Measurements from ENCODE around the gene SMYD5.
"Not testable (repeated sequence)": the region's sequence is repeated elsewhere in the genome, so short reads cannot be mapped to it uniquely, and the experiment has no call there.

Gene SMYD5

GRCh38 chr2:73214120-73215035 lies at the start of gene SMYD5:
Gene SMYD5 (plus strand): TSS chr2:73214245. CDS start chr2:73214267, 22 bp downstream.
- FAIRE-seq (peak; percentile 92), DNase-seq (ENCODE audit: insufficient read length, low spot score) (peak; percentile 84)

GRCh38 chr2:73165978-73166377 lies 48.1 kb upstream of the SMYD5 start:
- not testable (repeated sequence) for FAIRE-seq; DNase-seq (ENCODE audit: insufficient read length, low spot score)

GRCh38 chr2:73166813-73167212 lies 47.2 kb upstream of the SMYD5 start:
- peak; percentile 69 for FAIRE-seq
- not testable (repeated sequence) for DNase-seq (ENCODE audit: insufficient read length, low spot score)

GRCh38 chr2:73168348-73168747 lies 45.7 kb upstream of the SMYD5 start:
- DNase-seq (ENCODE audit: insufficient read length, low spot score); FAIRE-seq: not testable (repeated sequence)

GRCh38 chr2:73170341-73170740 lies 43.7 kb upstream of the SMYD5 start:
- DNase-seq (ENCODE audit: insufficient read length, low spot score); FAIRE-seq: not testable (repeated sequence)

- no peak for DNase-seq (ENCODE audit: insufficient read length, low spot score)
- FAIRE-seq, result no peak
Measured at GRCh38 chr2:73172963-73173362, 41.1 kb upstream of the SMYD5 start.

GRCh38 chr2:73173781-73174180 lies 40.3 kb upstream of the SMYD5 start:
- FAIRE-seq (no peak), DNase-seq (ENCODE audit: insufficient read length, low spot score) (no peak)

GRCh38 chr2:73174244-73174643 lies 39.8 kb upstream of the SMYD5 start:
- FAIRE-seq (no peak), DNase-seq (ENCODE audit: insufficient read length, low spot score) (no peak)

GRCh38 chr2:73174941-73175662 lies 38.9 kb upstream of the SMYD5 start:
- FAIRE-seq (no peak), DNase-seq (ENCODE audit: insufficient read length, low spot score) (no peak)

- FAIRE-seq, result no peak
- no peak for DNase-seq (ENCODE audit: insufficient read length, low spot score)
Measured at GRCh38 chr2:73175663-73176204, 38.3 kb upstream of the SMYD5 start.

GRCh38 chr2:73176205-73176880 lies 37.7 kb upstream of the SMYD5 start:
- DNase-seq (ENCODE audit: insufficient read length, low spot score) (no peak), FAIRE-seq (no peak)

- FAIRE-seq, result peak; percentile 75
- peak; percentile 94 for DNase-seq (ENCODE audit: insufficient read length, low spot score)
Measured at GRCh38 chr2:73176881-73177644, 37.0 kb upstream of the SMYD5 start.

- DNase-seq (ENCODE audit: insufficient read length, low spot score), result no peak
Measured at GRCh38 chr2:73177645-73178255, 36.3 kb upstream of the SMYD5 start.

GRCh38 chr2:73185965-73186364 lies 28.1 kb upstream of the SMYD5 start:
- FAIRE-seq, result no peak
- DNase-seq (ENCODE audit: insufficient read length, low spot score), result no peak

More at GRCh38 chr2:73177645-73178255, 36.3 kb upstream of the SMYD5 start:
- FAIRE-seq, result no peak

GRCh38 chr2:73187549-73187948 lies 26.5 kb upstream of the SMYD5 start:
- DNase-seq (ENCODE audit: insufficient read length, low spot score), result no peak
- no peak for FAIRE-seq

- DNase-seq (ENCODE audit: insufficient read length, low spot score) (no peak), FAIRE-seq (no peak)
Measured at GRCh38 chr2:73197579-73197978, 16.5 kb upstream of the SMYD5 start.

- DNase-seq (ENCODE audit: insufficient read length, low spot score); FAIRE-seq: not testable (repeated sequence)
Measured at GRCh38 chr2:73200281-73200680, 13.8 kb upstream of the SMYD5 start.

GRCh38 chr2:73202156-73203054 lies 11.6 kb upstream of the SMYD5 start, which contains the start of gene NOTO:
Gene NOTO (plus strand): TSS chr2:73202574. CDS start chr2:73202667, 93 bp downstream.
- no peak for FAIRE-seq

More at GRCh38 chr2:73202156-73203054, 11.6 kb upstream of the SMYD5 start, which contains the start of gene NOTO:
- no peak for DNase-seq (ENCODE audit: insufficient read length, low spot score)

All from HTR-8/SVneo (cell line).